Measurements from ENCODE around the gene SELENON. TPM values are rescaled to one million over a fixed set of nuclear protein-coding genes. Genes with fewer than 3 reads are reported as not detected.

The SELENON gene
- total and polyA plus RNA-seq, 10 of the 15 experiments (the other 5 are each of a cell fraction or from before 2014, with no cell fraction given) = 0.07 to 5.1 (median 0.80) TPM

- TF ChIP-seq BMI1 (IDR thresholded peaks at IDR 0.05; ENCODE audit: borderline replicate concordance) = no peak
- TF ChIP-seq RFX5 (IDR thresholded peaks at IDR 0.05; ENCODE audit: low read depth, low read length) = no peak
- TF ChIP-seq JUND (IDR thresholded peaks at IDR 0.05; ENCODE audit: low read depth, low read length) = no peak
- no peak for TF ChIP-seq CTCF (IDR thresholded peaks at IDR 0.05 in 2 of 3, conservative IDR thresholded peaks at IDR 0.05 in 1 of 3; ENCODE audit: control insufficient read depth in 2 of 3, extremely low read depth in 1 of 3, insufficient read depth in 1 of 3, low read depth in 3 of 3, low read length in 3 of 3)
- no peak for TF ChIP-seq ZBTB33 (IDR thresholded peaks at IDR 0.05)
- TF ChIP-seq POLR2A (IDR thresholded peaks at IDR 0.05; ENCODE audit: low read depth, low read length) = no peak
- no peak for TF ChIP-seq EGR1 (IDR thresholded peaks at IDR 0.05; ENCODE audit: borderline replicate concordance in 1 of 2, low read depth in 2 of 2, low read length in 2 of 2)
- no peak for TF ChIP-seq ESRRA (IDR thresholded peaks at IDR 0.05; ENCODE audit: low read length)
- no peak for TF ChIP-seq USF2 (IDR thresholded peaks at IDR 0.05; ENCODE audit: borderline replicate concordance, low read depth, low read length)
- TF ChIP-seq EZH2 (IDR thresholded peaks at IDR 0.05; ENCODE audit: borderline replicate concordance, control insufficient read depth, low read depth, low read length) = no peak
Observed at GRCh38 chr1:25757846-25758185, 42.2 kb upstream of the SELENON start (continued).

Measured in GM12878 (cell line).